GM21526 (cell line): ENCODE measurements around the gene NKX3-2.
"Not testable (repeated sequence)": the region's sequence is repeated elsewhere in the genome, so short reads cannot be mapped to it uniquely, and the experiment has no call there.

ENCODE experiments used
- ATAC-seq: cut with Tn5 transposase; IDR thresholded peaks from one replicate; pipeline ENCODE4 v1.9.1; 2021; ENCODE audit warnings: moderate library complexity; ENCODE audit not compliant: unreplicated experiment, low FRiP score

NKX3-2 gene

DNA sequence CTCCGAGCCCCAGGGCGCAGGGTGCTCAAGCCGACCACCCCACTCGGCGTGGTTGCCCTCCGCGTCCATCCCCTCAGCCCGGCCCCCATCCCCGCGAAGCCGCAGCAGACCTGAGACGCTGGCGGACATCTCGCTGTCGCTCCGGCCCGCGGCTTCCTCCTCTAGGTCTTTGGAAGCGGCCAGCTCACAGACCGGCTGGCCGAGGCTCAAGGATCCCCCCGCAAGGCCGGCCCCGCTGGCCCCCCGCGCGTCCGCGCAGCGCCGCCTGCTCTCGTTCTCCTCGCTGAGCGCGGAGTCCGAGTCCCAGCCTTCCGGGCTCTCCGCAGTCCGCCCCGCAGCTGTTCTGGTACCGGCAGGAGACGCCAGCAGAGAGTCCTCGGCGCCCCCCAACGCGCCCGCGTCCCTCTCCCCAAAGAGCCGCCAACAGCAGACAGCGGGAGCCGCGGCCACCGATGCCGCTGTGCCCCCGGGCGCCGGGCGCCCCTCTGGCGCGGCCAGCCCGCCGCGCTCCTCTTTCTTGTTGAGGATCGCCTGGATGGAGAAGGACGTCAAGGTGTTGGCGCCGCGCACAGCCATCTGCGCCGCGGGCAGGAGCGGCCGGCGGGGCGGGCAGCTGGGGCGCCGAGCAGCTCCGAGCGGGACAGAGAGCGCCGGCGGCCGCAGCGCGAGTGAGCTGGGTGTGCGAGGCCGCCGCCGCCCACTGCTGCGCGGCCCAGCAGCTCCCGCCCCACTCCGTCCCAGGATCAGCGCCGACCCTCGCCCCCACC lies at the start of gene NKX3-2:
Gene NKX3-2 (minus strand): TSS at position 670 of the 767 bp plus-strand sequence. CDS start 94 bp downstream, at position 576.
- ATAC-seq = no peak

- ATAC-seq = no peak
Observed at GRCh38 chr4:13592220-13592619, 47.9 kb upstream of the NKX3-2 start.

DNA sequence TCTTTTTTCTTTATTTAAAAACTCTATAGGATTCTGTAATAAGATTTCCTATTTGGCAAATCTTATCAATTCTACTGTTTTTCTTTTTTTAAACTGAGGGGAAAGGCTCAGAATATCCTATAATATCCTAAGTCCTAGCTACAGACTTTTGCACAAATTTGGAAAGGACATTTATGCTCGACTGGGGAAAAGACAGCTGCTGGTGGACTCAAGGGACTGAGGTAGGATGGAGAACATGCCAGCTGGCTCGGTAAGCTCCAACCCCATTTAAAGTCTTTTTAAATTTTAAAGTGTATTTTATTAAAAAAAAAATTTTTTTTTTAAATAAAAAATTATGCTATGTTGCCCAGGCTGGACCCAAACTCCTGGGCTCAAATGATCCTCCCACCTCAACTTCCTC lies 46.5 kb upstream of the NKX3-2 start:
- no peak for ATAC-seq

DNA sequence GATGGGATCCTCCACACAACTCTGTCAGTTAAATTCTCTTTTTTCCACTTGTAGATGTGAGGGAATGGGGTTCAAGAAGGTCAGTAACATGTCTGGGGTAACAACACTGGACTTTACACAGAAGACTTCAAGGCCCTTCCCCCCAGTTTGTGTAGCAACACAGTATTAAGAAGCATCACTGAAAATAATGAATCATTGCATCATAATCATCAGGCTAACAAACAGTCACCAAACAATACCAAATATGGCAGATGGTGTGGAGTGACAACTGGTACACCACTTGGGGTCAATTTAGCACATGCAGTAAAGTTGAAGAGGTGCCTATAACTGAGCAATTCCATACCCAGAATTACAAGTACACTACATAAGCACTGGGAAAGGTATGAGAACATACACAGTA lies 44.6 kb upstream of the NKX3-2 start:
- no peak for ATAC-seq

- ATAC-seq = no peak
Observed at GRCh38 chr4:13584481-13584880, 40.2 kb upstream of the NKX3-2 start.

DNA sequence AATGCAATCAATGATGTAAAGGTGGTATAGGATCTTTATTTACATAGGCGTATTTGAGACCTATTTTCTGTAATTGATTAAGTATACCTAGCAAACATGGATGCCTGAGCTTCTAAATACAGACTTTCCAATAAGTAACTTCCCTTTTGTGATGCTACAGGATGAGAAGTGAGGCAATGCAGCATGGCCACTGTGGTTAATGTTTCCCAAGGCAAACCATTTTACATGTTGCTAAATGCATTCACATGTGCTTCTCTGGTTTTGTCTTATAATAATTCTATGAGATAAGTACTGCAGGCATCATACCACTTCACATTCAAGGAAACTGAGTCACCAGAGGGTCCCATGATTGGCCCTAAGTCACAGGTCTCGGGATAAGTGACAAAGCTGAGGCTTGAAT lies 35.7 kb upstream of the NKX3-2 start:
- ATAC-seq = no peak

- ATAC-seq = no peak
Observed at GRCh38 chr4:13577660-13578059, 33.4 kb upstream of the NKX3-2 start.

DNA sequence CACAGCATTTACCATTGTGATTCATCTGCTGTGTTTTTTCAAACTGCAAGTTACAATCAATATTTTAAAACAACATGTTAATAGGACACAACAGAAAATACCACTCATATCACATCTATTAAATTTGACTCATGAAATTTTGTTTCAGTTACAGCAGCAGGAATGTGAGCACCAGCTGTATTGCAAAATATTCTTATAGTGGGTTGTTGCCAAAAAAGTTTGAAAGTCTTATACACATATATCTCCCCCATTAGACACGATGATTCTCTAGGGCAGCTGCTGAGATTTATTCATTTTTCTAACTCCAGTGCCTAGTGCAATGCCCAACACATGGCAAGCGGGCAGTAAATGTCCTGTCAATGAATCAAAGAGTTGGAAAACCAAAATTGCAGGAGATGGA lies 26.6 kb upstream of the NKX3-2 start:
- no peak for ATAC-seq

DNA sequence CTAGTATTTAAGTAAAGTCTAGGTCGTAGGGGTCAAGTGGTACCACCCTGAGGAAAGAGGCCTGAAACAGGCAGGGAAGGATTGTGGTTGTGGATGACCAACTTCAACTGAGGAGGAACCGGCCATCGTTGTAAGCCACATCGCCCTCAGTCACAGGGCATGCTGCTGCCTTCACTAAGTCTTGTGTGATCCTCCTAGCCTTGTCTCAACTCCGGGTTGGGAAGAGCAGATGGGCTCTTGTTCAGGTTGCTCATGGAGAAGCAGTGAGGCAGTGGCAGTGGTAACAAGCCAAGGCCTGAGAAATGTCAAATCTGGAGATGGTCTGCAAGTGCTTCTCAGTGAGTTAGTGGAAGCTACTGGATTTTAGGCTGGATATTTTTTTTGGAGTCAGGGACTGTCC lies 22.8 kb upstream of the NKX3-2 start:
- no peak for ATAC-seq

DNA sequence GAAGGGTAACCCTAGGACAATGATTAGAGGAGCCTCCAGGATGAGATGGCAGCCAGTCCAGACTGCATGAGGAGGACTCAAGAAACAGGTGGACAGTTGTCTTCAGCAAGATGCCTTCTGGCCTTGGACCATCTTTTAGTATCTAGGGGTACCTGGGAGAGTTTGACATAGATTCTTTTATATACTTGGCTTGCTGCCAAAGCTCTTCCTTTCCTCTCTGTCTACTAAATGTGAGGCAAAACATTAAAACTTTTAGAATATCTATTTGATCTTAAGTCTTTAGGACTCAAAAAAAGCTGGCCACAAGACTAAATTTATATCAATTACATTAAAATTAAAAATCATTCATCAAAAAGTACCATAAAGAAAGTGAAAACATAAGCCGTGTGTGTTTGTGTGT lies 18.6 kb upstream of the NKX3-2 start:
- no peak for ATAC-seq

- ATAC-seq = no peak
Observed at GRCh38 chr4:13561673-13562072, 17.4 kb upstream of the NKX3-2 start.

DNA sequence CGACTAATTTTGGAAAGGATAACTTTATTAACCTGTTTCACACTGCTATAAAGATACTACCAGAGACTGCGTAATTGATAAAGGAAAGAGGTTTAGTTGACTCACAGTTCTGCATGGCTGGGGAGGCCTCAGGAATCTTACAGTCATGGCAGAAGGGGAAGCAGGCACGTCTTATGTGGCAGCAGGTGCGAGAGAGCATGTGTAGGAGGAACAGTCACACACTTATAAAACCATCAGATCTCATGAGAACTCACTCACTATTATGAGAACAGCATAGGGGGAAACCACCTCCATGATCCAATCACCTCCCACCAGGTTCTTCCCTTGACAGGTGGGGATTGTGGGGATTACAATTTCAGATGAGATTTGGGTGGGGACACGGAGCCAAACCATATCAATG lies 15.8 kb upstream of the NKX3-2 start:
- not testable (repeated sequence) for ATAC-seq

GRCh38 chr4:13559413-13559812 lies 15.1 kb upstream of the NKX3-2 start:
- no peak for ATAC-seq

- ATAC-seq = no peak
Observed at GRCh38 chr4:13558881-13559280, 14.6 kb upstream of the NKX3-2 start.

GRCh38 chr4:13555325-13555724 lies 11.0 kb upstream of the NKX3-2 start:
- no peak for ATAC-seq

DNA sequence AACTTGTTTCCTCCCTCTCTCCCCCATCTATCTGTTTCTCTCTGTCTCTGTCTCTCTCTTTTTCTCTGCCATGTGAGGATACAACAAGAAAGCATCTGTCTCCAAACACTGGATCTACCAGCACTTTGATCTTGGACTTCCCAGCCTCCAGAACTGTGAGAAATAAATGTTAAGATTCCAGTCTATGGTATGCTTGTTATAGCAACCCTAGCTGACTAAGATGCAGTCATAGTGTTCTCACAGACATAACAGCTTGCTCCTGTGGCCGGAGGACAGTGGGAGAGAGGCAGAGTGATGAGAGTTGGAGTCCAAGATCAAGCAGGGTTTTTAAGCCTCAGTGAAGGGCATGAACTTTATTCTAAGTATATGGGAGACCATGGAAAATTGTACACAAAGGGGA lies 8.8 kb upstream of the NKX3-2 start:
- no peak for ATAC-seq

- ATAC-seq = peak; percentile 84
Observed at GRCh38 chr4:13548984-13549546, 4.8 kb upstream of the NKX3-2 start.

DNA sequence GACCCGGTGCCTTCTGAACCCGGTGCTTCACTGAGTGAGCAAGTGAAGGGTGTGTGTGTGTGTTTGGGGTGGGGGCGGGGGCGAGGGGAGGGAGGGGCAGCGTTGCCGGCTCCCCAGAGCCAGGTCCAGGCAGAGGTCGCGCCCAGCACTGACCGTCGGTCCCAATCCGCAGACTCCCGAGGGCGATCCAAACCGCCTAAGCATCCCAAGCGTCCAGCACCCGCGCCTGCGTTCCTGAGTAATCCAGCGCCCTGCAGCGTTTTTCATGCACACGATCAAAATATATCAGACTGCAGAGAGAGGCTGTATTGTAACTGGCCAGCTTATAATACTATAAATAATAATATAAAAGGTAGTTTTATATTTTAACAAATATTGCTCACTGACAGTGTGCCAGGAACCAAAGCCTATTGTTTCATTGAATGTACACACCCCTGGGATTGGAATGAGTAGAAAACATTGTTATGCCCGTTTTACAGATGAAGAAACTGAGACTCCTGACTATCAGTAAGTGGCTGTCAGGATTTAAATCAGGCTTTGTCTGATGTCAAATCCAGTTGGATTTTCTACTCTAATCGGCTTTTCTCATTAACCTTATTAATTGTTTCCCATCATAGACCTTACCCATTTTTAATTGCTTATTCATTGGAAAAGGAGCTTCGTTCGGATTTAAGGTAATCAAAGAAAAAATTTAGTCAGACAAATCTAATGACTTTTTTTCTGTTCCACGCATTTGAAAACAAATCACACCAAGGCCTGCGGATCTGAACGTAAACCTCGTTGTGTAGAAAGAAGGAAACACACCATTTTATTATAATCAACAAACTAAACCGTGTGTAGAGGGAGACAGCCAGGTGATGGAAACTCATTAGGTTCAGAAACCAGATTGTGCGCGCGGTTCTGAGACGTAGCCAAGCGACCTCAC lies 4.0 kb upstream of the NKX3-2 start:
- no peak for ATAC-seq

DNA sequence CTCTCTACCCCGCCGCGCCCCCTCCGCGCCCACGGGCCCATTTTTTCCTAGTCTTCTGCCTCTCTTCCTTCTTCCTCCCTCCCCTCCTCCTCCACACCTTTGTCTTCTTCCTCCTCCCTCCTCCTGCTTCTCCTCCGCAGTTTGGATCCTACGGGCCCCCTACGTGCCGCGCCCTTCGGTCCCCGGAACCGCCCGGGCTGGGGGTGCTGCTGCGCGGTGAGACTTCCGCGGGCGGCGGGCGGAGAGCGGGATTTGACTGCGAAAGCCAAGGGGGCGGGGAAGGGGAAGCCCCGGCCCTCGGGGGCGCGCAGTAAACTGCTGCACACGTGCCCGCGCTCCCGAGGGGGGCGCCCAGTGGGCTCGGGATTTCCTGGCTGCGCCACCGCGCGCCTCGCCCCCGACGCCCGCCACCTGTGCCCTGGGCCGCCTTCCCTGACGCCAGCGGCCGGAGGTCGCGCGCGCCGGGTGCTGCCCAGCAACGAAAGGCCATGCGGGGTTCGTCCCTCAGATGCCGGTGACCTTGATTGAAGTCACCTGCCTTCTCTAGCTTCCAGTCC lies 3.3 kb upstream of the NKX3-2 start:
- no peak for ATAC-seq

GRCh38 chr4:13546941-13547484 lies 2.7 kb upstream of the NKX3-2 start:
- ATAC-seq = no peak
